Lower leg skin (tissue), 4 donors: ENCODE results near the gene C1QTNF4. TPM values are rescaled to one million over a fixed set of nuclear protein-coding genes. Genes with fewer than 3 reads are reported as not detected.
"Not testable (repeated sequence)": the region's sequence is repeated elsewhere in the genome, so short reads cannot be mapped to it uniquely, and the experiment has no call there.

Experiments used
- DNase-seq, 2 donors: peaks; one replicate each; pipeline ENCODE4 v3.0.0-alpha.2; 2019; ENCODE audit warnings: low spot score in 2 of 2
- H3K4me3 ChIP-seq: fragments of 200-600 bp; sonication (generic); 2 replicates; pipeline ENCODE4 v1.5.1; 2017; ENCODE audit warnings: mild to moderate bottlenecking, low read depth; ENCODE audit not compliant: poor library complexity, severe bottlenecking
- CTCF ChIP-seq, 3 donors: fragments of 450-650 bp; IDR thresholded peaks; one replicate each; pipeline ENCODE4 v1.5.1; 2016; ENCODE audit warnings: antibody characterized with exemption in 3 of 3, mild to moderate bottlenecking in 3 of 3, moderate library complexity in 2 of 3
- POLR2A ChIP-seq, 2 donors: fragments of 450-650 bp; IDR thresholded peaks; one replicate each; pipeline ENCODE4 v1.6.1; 2016 to 2017; ENCODE audit warnings: antibody characterized with exemption in 2 of 2, mild to moderate bottlenecking in 1 of 2, moderate library complexity in 1 of 2
- WGBS, 2 donors: methylation state at CpG; one replicate each; pipeline ENCODE4 v1.1.5; 2018; 5-methylcytosine and 5-hydroxymethylcytosine counted together
- intact Hi-C: fragments of 100-400 bp; cut with DNase I; formaldehyde crosslinking; loops from one replicate; pipeline ENCODE4 v1.15.0; 2023; ENCODE audit warnings: low total_unique reads
- total RNA-seq, 4 donors: library from RNA; depleted of rRNA; stranded (reverse); fragments of >200 nt; gene quantifications; one replicate each; pipeline ENCODE4 v1.1.0, GENCODE V29; 2016

Gene C1QTNF4
- total RNA-seq, result 1 to 10 TPM in 2 of 4 donors, under 1 TPM in 2; 0.30 to 3.5 (median 1.3) TPM

- DNase-seq, result no peak
- H3K4me3 ChIP-seq, result peak within 1 kb of the TSS; percentile 8
- TF ChIP-seq POLR2A (IDR thresholded peaks at IDR 0.05) (no peak), CTCF (IDR thresholded peaks at IDR 0.05) (no peak)
- WGBS, 2 donors, result 7% methylated on average over 24 to 44 of the region's 48 CpGs
- intact Hi-C loops, result no loop called here
These were observed at the start of gene C1QTNF4 for GRCh38 chr11:47593934-47594855. Gene C1QTNF4, minus strand, starts transcription at chr11:47594411. Its CDS starts 3,601 bp downstream, at chr11:47590810.

- H3K4me3 ChIP-seq, result peak within 1 kb of the TSS; percentile 57
- intact Hi-C loops, result no loop called here
- TF ChIP-seq CTCF (IDR thresholded peaks at IDR 0.05), result no peak
- TF ChIP-seq POLR2A (IDR thresholded peaks at IDR 0.05), result no peak
- peak; percentile 96 to 99 for DNase-seq
- WGBS, 2 donors, result 0% methylated on average over 48 to 68 of the region's 78 CpGs
These were observed 48.1 kb upstream of the C1QTNF4 start, which contains the start of gene MTCH2 for GRCh38 chr11:47642099-47642855. Gene MTCH2, minus strand, starts transcription at chr11:47642559. Its CDS starts 94 bp downstream, at chr11:47642465.

- peak overlapping the region; percentile 57 for H3K4me3 ChIP-seq
- 5 to 7% methylated on average over 13 of the region's 14 CpGs for WGBS, 2 donors
- intact Hi-C loops, result no loop called here
- DNase-seq, result peak in 1 of 2 donors; percentile 61
- no peak for TF ChIP-seq CTCF (IDR thresholded peaks at IDR 0.05)
- TF ChIP-seq POLR2A (IDR thresholded peaks at IDR 0.05), result no peak
These were observed 47.4 kb upstream of the C1QTNF4 start for GRCh38 chr11:47641600-47642098.

- intact Hi-C loops, DNase-seq, H3K4me3 ChIP-seq: not testable (repeated sequence)
- WGBS, 2 donors, result 47 to 61% methylated on average over 6 of the region's 6 CpGs
These were observed 46.3 kb upstream of the C1QTNF4 start for GRCh38 chr11:47640506-47640905.

- WGBS, 2 donors, result 92% methylated on average over 11 of the region's 11 CpGs
- DNase-seq, result peak in 1 of 2 donors; percentile 21
- H3K4me3 ChIP-seq, intact Hi-C loops: not testable (repeated sequence)
These were observed 42.1 kb upstream of the C1QTNF4 start for GRCh38 chr11:47636331-47636730.

- 83 to 86% methylated on average over 5 of the region's 5 CpGs for WGBS, 2 donors
- no peak overlapping the region for H3K4me3 ChIP-seq
- intact Hi-C loops, result no loop called here
- DNase-seq, result peak in 1 of 2 donors; percentile 28
- TF ChIP-seq CTCF (IDR thresholded peaks at IDR 0.05) (no peak), POLR2A (IDR thresholded peaks at IDR 0.05) (no peak)
These were observed 37.3 kb upstream of the C1QTNF4 start for GRCh38 chr11:47631473-47631872.
